ENCODE data around the gene B3GALT5.

Gene B3GALT5

GRCh38 chr21:39649526-39649925, 36.8 kb downstream of the B3GALT5 start:
- H3K4me3 ChIP-seq (ENCODE audit: low read depth, low read length), result no peak overlapping the region
- no peak for DNase-seq (ENCODE audit: low read depth, low spot score)
- TF ChIP-seq CTCF (IDR thresholded peaks at IDR 0.05; ENCODE audit: low read depth, low read length), result no peak
- in situ Hi-C loops (cut with HindIII; ENCODE audit: low sequenced_read_pairs), result no loop called here

- no peak overlapping the region for H3K4me3 ChIP-seq (ENCODE audit: low read depth, low read length)
- no peak for TF ChIP-seq CTCF (IDR thresholded peaks at IDR 0.05; ENCODE audit: low read depth, low read length)
- in situ Hi-C loops (cut with HindIII; ENCODE audit: low sequenced_read_pairs), result no loop called here
- DNase-seq (ENCODE audit: low read depth, low spot score), result no peak
Observed at GRCh38 chr21:39650306-39650705, 37.6 kb downstream of the B3GALT5 start.

- DNase-seq (ENCODE audit: low read depth, low spot score), result no peak
- TF ChIP-seq CTCF (IDR thresholded peaks at IDR 0.05; ENCODE audit: low read depth, low read length), result no peak
- in situ Hi-C loops (cut with HindIII; ENCODE audit: low sequenced_read_pairs), result no loop called here
- H3K4me3 ChIP-seq (ENCODE audit: low read depth, low read length), result no peak overlapping the region
Observed at GRCh38 chr21:39650801-39651200, 38.1 kb downstream of the B3GALT5 start.

GRCh38 chr21:39651206-39651605, 38.5 kb downstream of the B3GALT5 start:
- no peak for DNase-seq (ENCODE audit: low read depth, low spot score)

GRCh38 chr21:39654951-39655350, 42.2 kb downstream of the B3GALT5 start:
- no peak for DNase-seq (ENCODE audit: low read depth, low spot score)
- TF ChIP-seq CTCF (IDR thresholded peaks at IDR 0.05; ENCODE audit: low read depth, low read length), result no peak
- no peak overlapping the region for H3K4me3 ChIP-seq (ENCODE audit: low read depth, low read length)
- in situ Hi-C loops (cut with HindIII; ENCODE audit: low sequenced_read_pairs), result no loop called here

More at GRCh38 chr21:39651206-39651605, 38.5 kb downstream of the B3GALT5 start:
- in situ Hi-C loops (cut with HindIII; ENCODE audit: low sequenced_read_pairs), result no loop called here
- no peak overlapping the region for H3K4me3 ChIP-seq (ENCODE audit: low read depth, low read length)
- no peak for TF ChIP-seq CTCF (IDR thresholded peaks at IDR 0.05; ENCODE audit: low read depth, low read length)

- TF ChIP-seq CTCF (IDR thresholded peaks at IDR 0.05; ENCODE audit: low read depth, low read length), result no peak
- in situ Hi-C loops (cut with HindIII; ENCODE audit: low sequenced_read_pairs), result no loop called here
- no peak overlapping the region for H3K4me3 ChIP-seq (ENCODE audit: low read depth, low read length)
- DNase-seq (ENCODE audit: low read depth, low spot score), result no peak
Observed at GRCh38 chr21:39655589-39655988, 42.8 kb downstream of the B3GALT5 start.

- in situ Hi-C loops (cut with HindIII; ENCODE audit: low sequenced_read_pairs), result no loop called here
- DNase-seq (ENCODE audit: low read depth, low spot score), result no peak
- TF ChIP-seq CTCF (IDR thresholded peaks at IDR 0.05; ENCODE audit: low read depth, low read length), result no peak
- H3K4me3 ChIP-seq (ENCODE audit: low read depth, low read length), result no peak overlapping the region
Observed at GRCh38 chr21:39656209-39656608, 43.5 kb downstream of the B3GALT5 start.

Data from astrocyte of the spinal cord (primary cell).